ENCODE data around the gene MYBPC1. TPM values are rescaled to one million over a fixed set of nuclear protein-coding genes. Genes with fewer than 3 reads are reported as not detected.
A peak's percentile ranks its signal among the peaks of the same experiment; 100 is the strongest.

Gene MYBPC1
- total and polyA plus RNA-seq, 2 of the 4 experiments (the other 2 are of a cell fraction), result not detected

DNA sequence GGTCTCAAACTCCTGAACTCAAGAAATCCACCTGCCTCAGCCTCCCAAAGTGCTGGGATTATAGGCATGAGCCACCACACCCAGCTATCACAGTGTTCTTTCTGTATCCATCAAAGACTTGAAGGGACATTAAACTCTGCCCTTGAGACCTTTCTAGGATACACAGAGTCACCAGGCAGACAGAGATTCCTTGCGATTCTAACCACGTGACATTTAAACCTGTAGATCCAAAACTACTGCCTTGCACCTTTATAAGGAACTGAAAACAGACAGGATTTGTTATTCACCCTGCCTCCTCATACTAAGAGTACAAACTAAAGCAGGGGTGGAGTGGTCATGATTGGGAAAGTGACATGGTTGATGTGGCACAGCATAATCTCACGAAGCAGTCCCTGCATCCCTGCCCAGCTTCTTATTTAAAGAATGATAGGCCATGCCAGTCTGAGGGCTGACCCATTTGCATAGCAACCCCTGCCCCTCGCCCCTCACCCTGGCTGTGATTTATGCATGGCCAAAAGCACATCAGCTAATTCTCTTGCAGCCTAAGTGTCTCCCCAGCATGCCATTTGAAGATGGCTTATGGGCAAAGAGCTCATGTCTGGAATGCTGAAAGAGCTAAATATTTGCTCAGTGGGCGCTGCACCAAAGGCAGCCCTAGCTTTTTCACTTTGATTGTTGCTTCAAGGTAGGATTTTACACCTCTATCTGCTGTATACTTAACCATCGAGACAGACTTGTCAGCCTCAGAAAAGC lies 43.2 kb upstream of the MYBPC1 start:
- peak overlapping the region; percentile 27; the same call in 1 of the 2 replicates for H3K27ac ChIP-seq (ENCODE audit: insufficient read depth, low read length)

More for the DNA sequence above, 43.2 kb upstream of the MYBPC1 start:
- Histone ChIP-seq H3K14ac (replicated peaks; ENCODE audit: low read depth, low read length) (no peak overlapping the region), H2BK120ac (ENCODE audit: low read depth, low read length) (no peak overlapping the region), H3K79me1 (ENCODE audit: low read depth in 1 of 2, low read length in 2 of 2) (no peaks in the 10 kb centered on the region), H3K9me1 (ENCODE audit: insufficient read depth, low read length) (no peaks in the 10 kb centered on the region), H3K27me3 (ENCODE audit: control insufficient read depth, insufficient read depth, low read length) (no peaks in the 10 kb centered on the region), H3K4me1 (ENCODE audit: control insufficient read depth, insufficient read depth, low read length) (peaks cover 1% of the 10 kb centered on the region; the same call in 1 of the 2 replicates), H3K4ac (ENCODE audit: low read depth, low read length) (no peak overlapping the region), H2AK9ac (replicated peaks; ENCODE audit: low read depth, low read length, poor library complexity) (no peak overlapping the region), H4K20me1 (ENCODE audit: insufficient read depth, low read length) (no peaks in the 10 kb centered on the region), H3K9ac (ENCODE audit: low read depth, low read length) (no peak overlapping the region), H3K4me3 (ENCODE audit: insufficient read depth, low read depth, low read length) (no peak overlapping the region), H3K56ac (ENCODE audit: extremely low read depth, insufficient read depth, low read length) (no peak overlapping the region), H3K36me3 (ENCODE audit: control insufficient read depth, insufficient read depth, low read length) (no peaks in the 10 kb centered on the region), H2AFZ (replicated peaks; ENCODE audit: low read length, poor library complexity) (no peak overlapping the region), H3K9me3 (ENCODE audit: control insufficient read depth, insufficient read depth, low read length) (peaks cover 5% of the 10 kb centered on the region), H2BK5ac (ENCODE audit: low read depth, low read length, poor library complexity, severe bottlenecking) (no peak overlapping the region), H4K91ac (ENCODE audit: insufficient read depth, low read depth, low read length) (no peak overlapping the region), H2BK15ac (ENCODE audit: low read depth, low read length) (no peak overlapping the region), H4K5ac (ENCODE audit: low read depth, low read length) (no peak overlapping the region), H4K8ac (ENCODE audit: low read depth in 2 of 2, low read length in 2 of 2) (no peak overlapping the region), H3K18ac (ENCODE audit: low read depth, low read length) (no peak overlapping the region; the same call in 1 of the 2 replicates), H3K23ac (ENCODE audit: low read depth, low read length) (no peak overlapping the region), H2BK20ac (ENCODE audit: low read depth, low read length) (no peak overlapping the region), H3K4me2 (ENCODE audit: low read depth, low read length) (no peak overlapping the region; the same call in 1 of the 2 replicates), H2AK5ac (ENCODE audit: low read depth, low read length) (no peak overlapping the region)
- TF ChIP-seq NFE2L2 (IDR thresholded peaks at IDR 0.05; ENCODE audit: low read depth, low read length) (no peak), CHD1 (IDR thresholded peaks at IDR 0.05; ENCODE audit: low read depth, low read length) (no peak), ELK1 (IDR thresholded peaks at IDR 0.05; ENCODE audit: borderline replicate concordance, low read depth, low read length) (no peak), POLR2A (IDR thresholded peaks at IDR 0.05; ENCODE audit: low read depth, low read length) (no peak)
- TF ChIP-seq, protein P1, sequence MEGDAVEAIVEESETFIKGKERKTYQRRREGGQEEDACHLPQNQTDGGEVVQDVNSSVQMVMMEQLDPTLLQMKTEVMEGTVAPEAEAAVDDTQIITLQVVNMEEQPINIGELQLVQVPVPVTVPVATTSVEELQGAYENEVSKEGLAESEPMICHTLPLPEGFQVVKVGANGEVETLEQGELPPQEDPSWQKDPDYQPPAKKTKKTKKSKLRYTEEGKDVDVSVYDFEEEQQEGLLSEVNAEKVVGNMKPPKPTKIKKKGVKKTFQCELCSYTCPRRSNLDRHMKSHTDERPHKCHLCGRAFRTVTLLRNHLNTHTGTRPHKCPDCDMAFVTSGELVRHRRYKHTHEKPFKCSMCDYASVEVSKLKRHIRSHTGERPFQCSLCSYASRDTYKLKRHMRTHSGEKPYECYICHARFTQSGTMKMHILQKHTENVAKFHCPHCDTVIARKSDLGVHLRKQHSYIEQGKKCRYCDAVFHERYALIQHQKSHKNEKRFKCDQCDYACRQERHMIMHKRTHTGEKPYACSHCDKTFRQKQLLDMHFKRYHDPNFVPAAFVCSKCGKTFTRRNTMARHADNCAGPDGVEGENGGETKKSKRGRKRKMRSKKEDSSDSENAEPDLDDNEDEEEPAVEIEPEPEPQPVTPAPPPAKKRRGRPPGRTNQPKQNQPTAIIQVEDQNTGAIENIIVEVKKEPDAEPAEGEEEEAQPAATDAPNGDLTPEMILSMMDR (conservative IDR thresholded peaks at IDR 0.05; ENCODE audit: low read depth, low read length), result no peak
- in situ Hi-C loops (cut with MboI; ENCODE audit: low sequenced_read_pairs) (no loop called here), intact Hi-C loops (cut with micrococcal nuclease) (no loop called here), dilution Hi-C loops (cut with HindIII; ENCODE audit: low sequenced_read_pairs, unreplicated experiment) (no loop called here)
- BruUV-seq (replicated peaks), result no TSS peak
- no peak for DNase-seq
- no CpG with 5 or more reads among the region's 6 CpGs for WGBS, 2 experiments (ENCODE audit: extremely low coverage in 2 of 2, insufficient read length in 1 of 2)
- POLR2A ChIA-PET (ENCODE audit: unreplicated experiment), result no interaction called here
- peak; percentile 32 for ATAC-seq (ENCODE audit: low read depth)
- CTCF ChIA-PET, result no interaction called here

All from IMR-90 (cell line).